Measurements from ENCODE around the gene TSTD2.

Gene TSTD2

GRCh38 chr9:97632985-97633858 lies at the start of gene TSTD2, which contains the start of gene NCBP1:
TSS of gene TSTD2 (minus strand) at chr9:97633368. CDS start at chr9:97627562, 5,806 bp downstream.
TSS of gene NCBP1 (plus strand) at chr9:97633821. CDS start at chr9:97633882, 61 bp downstream.
- DNase-seq = peak; percentile 99 to 100

GRCh38 chr9:97682242-97682641 lies 49.1 kb upstream of the TSTD2 start:
- DNase-seq = no peak

- no peak for DNase-seq
Observed at GRCh38 chr9:97675655-97676054, 42.5 kb upstream of the TSTD2 start.

GRCh38 chr9:97673922-97674321 lies 40.8 kb upstream of the TSTD2 start:
- DNase-seq = no peak

- no peak for DNase-seq
Observed at GRCh38 chr9:97672403-97672802, 39.2 kb upstream of the TSTD2 start.

GRCh38 chr9:97670586-97670985 lies 37.4 kb upstream of the TSTD2 start:
- DNase-seq = no peak

GRCh38 chr9:97668485-97668884 lies 35.3 kb upstream of the TSTD2 start:
- DNase-seq = no peak

GRCh38 chr9:97666907-97667686 lies 33.9 kb upstream of the TSTD2 start:
- no peak for DNase-seq

GRCh38 chr9:97665742-97666141 lies 32.6 kb upstream of the TSTD2 start:
- DNase-seq = no peak

GRCh38 chr9:97660847-97661246 lies 27.7 kb upstream of the TSTD2 start:
- no peak for DNase-seq

- no peak for DNase-seq
Observed at GRCh38 chr9:97660340-97660739, 27.2 kb upstream of the TSTD2 start.

GRCh38 chr9:97659771-97660170 lies 26.6 kb upstream of the TSTD2 start:
- DNase-seq = no peak

- no peak for DNase-seq
Observed at GRCh38 chr9:97658707-97659106, 25.5 kb upstream of the TSTD2 start.

GRCh38 chr9:97651646-97652045 lies 18.5 kb upstream of the TSTD2 start:
- no peak for DNase-seq

- DNase-seq = no peak
Observed at GRCh38 chr9:97647996-97648395, 14.8 kb upstream of the TSTD2 start.

- no peak for DNase-seq
Observed at GRCh38 chr9:97645720-97646119, 12.6 kb upstream of the TSTD2 start.

- DNase-seq = no peak
Observed at GRCh38 chr9:97640325-97640724, 7.2 kb upstream of the TSTD2 start.

- DNase-seq = peak in 1 of 2 experiments; percentile 20
Observed at GRCh38 chr9:97638666-97639065, 5.5 kb upstream of the TSTD2 start.

GRCh38 chr9:97636903-97637302 lies 3.7 kb upstream of the TSTD2 start:
- DNase-seq = no peak

GRCh38 chr9:97635026-97635425 lies 1.9 kb upstream of the TSTD2 start:
- no peak for DNase-seq

- no peak for DNase-seq
Observed at GRCh38 chr9:97633859-97634490, 807 bp upstream of the TSTD2 start.

GRCh38 chr9:97632248-97632984 lies 752 bp downstream of the TSTD2 start:
- peak; percentile 48 to 92 for DNase-seq

- DNase-seq = no peak
Observed at GRCh38 chr9:97630591-97630990, 2.6 kb downstream of the TSTD2 start.
